Activated naive CD8-positive, alpha-beta T cell (primary cell): ENCODE measurements around the gene SLC1A2.

ENCODE experiments used
- H3K27ac Mint-ChIP-seq: one replicate; pipeline ENCODE4 v1.8.0; 2021; ENCODE audit warnings: mixed read lengths
- H3K27me3 Mint-ChIP-seq: one replicate; pipeline ENCODE4 v1.8.0; 2021; ENCODE audit warnings: mixed read lengths
- H3K36me3 Mint-ChIP-seq: one replicate; pipeline ENCODE4 v1.8.0; 2021; ENCODE audit warnings: mixed read lengths
- H3K4me1 Mint-ChIP-seq: one replicate; pipeline ENCODE4 v1.8.0; 2021; ENCODE audit warnings: low read depth, mixed read lengths
- H3K4me3 Mint-ChIP-seq: one replicate; pipeline ENCODE4 v1.8.0; 2021; ENCODE audit warnings: mild to moderate bottlenecking, mixed read lengths
- H3K9me3 Mint-ChIP-seq: one replicate; pipeline ENCODE4 v1.8.0; 2021; ENCODE audit warnings: low read depth, mixed read lengths

Gene SLC1A2

GRCh38 chr11:35287344-35287890 is 131.9 kb downstream of the SLC1A2 start:
- no peak overlapping the region for H3K4me3 Mint-ChIP-seq
- no peaks in the 10 kb centered on the region for H3K27me3 Mint-ChIP-seq
- H3K27ac Mint-ChIP-seq: no peak overlapping the region
- H3K4me1 Mint-ChIP-seq: peaks cover 28% of the 10 kb centered on the region
- peaks cover 3% of the 10 kb centered on the region for H3K36me3 Mint-ChIP-seq
- no peaks in the 10 kb centered on the region for H3K9me3 Mint-ChIP-seq

GRCh38 chr11:35286126-35286525 is 133.2 kb downstream of the SLC1A2 start:
- Mint-ChIP-seq H3K4me1 (peaks cover 25% of the 10 kb centered on the region), H3K4me3 (no peak overlapping the region), H3K27ac (no peak overlapping the region)

GRCh38 chr11:35285471-35285870 is 133.9 kb downstream of the SLC1A2 start:
- Mint-ChIP-seq H3K27ac (no peak overlapping the region), H3K9me3 (no peaks in the 10 kb centered on the region)

More at GRCh38 chr11:35286126-35286525, 133.2 kb downstream of the SLC1A2 start:
- H3K9me3 Mint-ChIP-seq: no peaks in the 10 kb centered on the region
- H3K36me3 Mint-ChIP-seq: peaks cover 3% of the 10 kb centered on the region
- no peaks in the 10 kb centered on the region for H3K27me3 Mint-ChIP-seq

GRCh38 chr11:35282221-35282882 is 137.0 kb downstream of the SLC1A2 start:
- no peaks in the 10 kb centered on the region for H3K27me3 Mint-ChIP-seq
- H3K27ac Mint-ChIP-seq: no peak overlapping the region
- H3K4me3 Mint-ChIP-seq: no peak overlapping the region
- peaks cover 3% of the 10 kb centered on the region for H3K36me3 Mint-ChIP-seq
- H3K4me1 Mint-ChIP-seq: peaks cover 10% of the 10 kb centered on the region
- H3K9me3 Mint-ChIP-seq: no peaks in the 10 kb centered on the region

More at GRCh38 chr11:35285471-35285870, 133.9 kb downstream of the SLC1A2 start:
- Mint-ChIP-seq H3K4me3 (no peak overlapping the region), H3K27me3 (no peaks in the 10 kb centered on the region), H3K36me3 (peaks cover 3% of the 10 kb centered on the region), H3K4me1 (peaks cover 20% of the 10 kb centered on the region)

- Mint-ChIP-seq H3K4me1 (peaks cover 13% of the 10 kb centered on the region), H3K27me3 (no peaks in the 10 kb centered on the region), H3K36me3 (no peaks in the 10 kb centered on the region), H3K4me3 (no peak overlapping the region), H3K9me3 (no peaks in the 10 kb centered on the region), H3K27ac (no peak overlapping the region)
Observed at GRCh38 chr11:35281169-35281688, 138.1 kb downstream of the SLC1A2 start.

GRCh38 chr11:35280727-35281126 is 138.6 kb downstream of the SLC1A2 start:
- H3K27me3 Mint-ChIP-seq: no peaks in the 10 kb centered on the region
- no peak overlapping the region for H3K4me3 Mint-ChIP-seq
- no peaks in the 10 kb centered on the region for H3K36me3 Mint-ChIP-seq
- no peak overlapping the region for H3K27ac Mint-ChIP-seq
- no peaks in the 10 kb centered on the region for H3K9me3 Mint-ChIP-seq
- H3K4me1 Mint-ChIP-seq: peaks cover 18% of the 10 kb centered on the region

GRCh38 chr11:35277827-35278226 is 141.5 kb downstream of the SLC1A2 start:
- peaks cover 38% of the 10 kb centered on the region for H3K4me1 Mint-ChIP-seq
- no peaks in the 10 kb centered on the region for H3K9me3 Mint-ChIP-seq
- H3K27ac Mint-ChIP-seq: no peak overlapping the region
- H3K36me3 Mint-ChIP-seq: no peaks in the 10 kb centered on the region
- H3K27me3 Mint-ChIP-seq: no peaks in the 10 kb centered on the region
- H3K4me3 Mint-ChIP-seq: no peak overlapping the region

GRCh38 chr11:35276396-35277145 is 142.8 kb downstream of the SLC1A2 start:
- Mint-ChIP-seq H3K27me3 (no peaks in the 10 kb centered on the region), H3K4me3 (no peak overlapping the region), H3K4me1 (peaks cover 41% of the 10 kb centered on the region), H3K36me3 (no peaks in the 10 kb centered on the region), H3K27ac (no peak overlapping the region), H3K9me3 (no peaks in the 10 kb centered on the region)

GRCh38 chr11:35275786-35276170 is 143.6 kb downstream of the SLC1A2 start:
- Mint-ChIP-seq H3K27me3 (no peaks in the 10 kb centered on the region), H3K4me3 (no peak overlapping the region), H3K27ac (no peak overlapping the region), H3K36me3 (peaks cover under 1% of the 10 kb centered on the region), H3K4me1 (peaks cover 45% of the 10 kb centered on the region), H3K9me3 (no peaks in the 10 kb centered on the region)

GRCh38 chr11:35274909-35275785 is 144.2 kb downstream of the SLC1A2 start:
- Mint-ChIP-seq H3K27ac (no peak overlapping the region), H3K36me3 (peaks cover 2% of the 10 kb centered on the region), H3K4me1 (peaks cover 48% of the 10 kb centered on the region), H3K27me3 (no peaks in the 10 kb centered on the region), H3K4me3 (no peak overlapping the region), H3K9me3 (no peaks in the 10 kb centered on the region)

GRCh38 chr11:35272391-35272902 is 146.9 kb downstream of the SLC1A2 start:
- Mint-ChIP-seq H3K4me3 (peak overlapping the region; percentile 54), H3K4me1 (peaks cover 48% of the 10 kb centered on the region), H3K27me3 (no peaks in the 10 kb centered on the region), H3K27ac (peak overlapping the region; percentile 83), H3K9me3 (no peaks in the 10 kb centered on the region), H3K36me3 (peaks cover 2% of the 10 kb centered on the region)

- Mint-ChIP-seq H3K4me3 (no peak overlapping the region), H3K27ac (no peak overlapping the region), H3K36me3 (peaks cover 2% of the 10 kb centered on the region), H3K9me3 (no peaks in the 10 kb centered on the region), H3K27me3 (no peaks in the 10 kb centered on the region), H3K4me1 (peaks cover 49% of the 10 kb centered on the region)
Observed at GRCh38 chr11:35271031-35271430, 148.3 kb downstream of the SLC1A2 start.

- Mint-ChIP-seq H3K27me3 (no peaks in the 10 kb centered on the region), H3K4me1 (peaks cover 45% of the 10 kb centered on the region), H3K36me3 (peaks cover 2% of the 10 kb centered on the region), H3K27ac (no peak overlapping the region), H3K9me3 (no peaks in the 10 kb centered on the region), H3K4me3 (no peak overlapping the region)
Observed at GRCh38 chr11:35270342-35270741, 149.0 kb downstream of the SLC1A2 start.

- Mint-ChIP-seq H3K9me3 (no peaks in the 10 kb centered on the region), H3K27me3 (no peaks in the 10 kb centered on the region), H3K36me3 (peaks cover 2% of the 10 kb centered on the region), H3K4me1 (peaks cover 24% of the 10 kb centered on the region), H3K27ac (no peak overlapping the region), H3K4me3 (no peak overlapping the region)
Observed at GRCh38 chr11:35267504-35267903, 151.9 kb downstream of the SLC1A2 start.
